ENCODE results near the gene KRT80. TPM values are rescaled to one million over a fixed set of nuclear protein-coding genes. Genes with fewer than 3 reads are reported as not detected.

KRT80 gene
- total RNA-seq, 1 donor from 2014 or later: 2.0 TPM

DNA sequence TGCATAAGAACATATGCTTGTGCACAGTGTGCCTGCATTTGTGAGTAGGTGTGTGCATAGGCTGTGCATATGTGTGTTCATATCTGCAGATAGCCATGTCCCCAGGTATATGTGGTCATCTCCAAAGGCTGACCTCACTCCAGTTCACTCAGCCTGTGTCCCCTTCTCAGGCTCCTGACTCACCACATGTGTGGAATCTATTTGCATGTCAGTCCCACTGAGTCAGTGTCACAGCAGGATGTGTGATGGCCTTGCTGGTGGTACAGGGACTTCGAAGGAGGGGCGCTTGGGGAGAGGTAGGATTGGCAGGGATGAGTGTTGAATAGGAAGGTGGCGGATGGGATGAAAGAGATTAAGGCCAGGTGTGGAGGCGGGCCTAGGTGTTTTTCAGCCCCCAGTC lies 35.5 kb downstream of the KRT80 start:
- DNase-seq (ENCODE audit: low read depth, low spot score): no peak

DNA sequence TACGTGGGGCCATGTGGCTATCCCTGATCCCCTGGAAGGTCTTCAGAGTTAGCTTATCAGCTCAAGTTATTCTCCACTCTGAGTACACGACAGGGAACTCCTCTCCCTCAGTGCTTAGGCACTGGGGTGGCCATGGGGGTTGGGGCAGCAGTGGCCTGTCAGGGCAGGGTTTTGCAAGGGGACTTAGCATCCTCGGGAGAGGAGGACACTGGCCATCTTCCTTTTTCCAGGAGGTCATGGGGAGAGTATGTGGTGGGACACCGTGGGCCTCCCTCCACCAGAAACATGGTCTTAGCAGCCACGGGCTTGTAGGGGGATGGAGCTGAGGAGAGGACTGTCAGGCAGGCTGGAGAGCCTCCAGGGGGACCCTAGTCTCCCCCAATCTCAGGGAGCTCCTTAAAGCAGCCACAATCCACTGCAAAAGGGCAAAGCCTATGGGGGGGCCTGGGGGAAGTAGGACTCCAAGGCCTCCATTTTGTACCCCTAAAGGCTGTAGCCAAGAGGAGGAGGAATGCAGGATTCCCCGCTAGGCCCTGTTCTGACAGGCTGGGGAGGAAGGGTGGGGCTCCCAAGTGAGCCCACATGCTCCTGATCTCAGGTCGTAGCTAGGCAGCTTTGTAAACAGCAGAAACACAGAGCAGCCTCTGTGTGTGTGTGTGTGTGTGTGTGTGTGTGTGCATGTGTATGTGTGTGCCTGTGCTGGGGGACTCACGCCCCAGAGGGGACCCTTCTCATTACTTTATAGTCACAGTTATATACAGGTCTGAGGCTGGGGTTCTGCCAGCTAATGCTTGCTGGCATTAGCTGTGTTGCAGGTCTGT lies 36.6 kb downstream of the KRT80 start:
- DNase-seq (ENCODE audit: low read depth, low spot score): no peak

DNA sequence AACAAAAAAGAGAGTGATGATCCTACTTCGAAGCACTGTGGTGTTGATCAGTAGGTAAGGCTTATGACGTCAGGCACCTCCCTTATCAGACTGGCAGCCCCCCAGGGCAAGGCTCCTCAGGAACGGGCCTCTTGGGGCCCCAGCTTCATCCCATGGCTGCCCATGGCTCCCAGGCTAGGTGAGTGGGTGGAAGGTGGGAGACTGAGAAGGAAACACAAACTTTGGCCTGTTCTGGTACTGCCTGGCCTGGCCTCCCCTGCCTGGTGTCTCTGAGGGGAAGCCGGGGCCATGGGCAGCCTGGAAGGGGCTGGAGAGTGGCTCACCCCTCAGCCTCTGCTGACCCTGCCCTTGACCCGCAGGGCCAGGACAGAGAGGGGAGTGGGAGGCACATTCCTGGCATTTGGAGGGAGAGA lies 38.9 kb downstream of the KRT80 start:
- no peak for DNase-seq (ENCODE audit: low read depth, low spot score)

DNA sequence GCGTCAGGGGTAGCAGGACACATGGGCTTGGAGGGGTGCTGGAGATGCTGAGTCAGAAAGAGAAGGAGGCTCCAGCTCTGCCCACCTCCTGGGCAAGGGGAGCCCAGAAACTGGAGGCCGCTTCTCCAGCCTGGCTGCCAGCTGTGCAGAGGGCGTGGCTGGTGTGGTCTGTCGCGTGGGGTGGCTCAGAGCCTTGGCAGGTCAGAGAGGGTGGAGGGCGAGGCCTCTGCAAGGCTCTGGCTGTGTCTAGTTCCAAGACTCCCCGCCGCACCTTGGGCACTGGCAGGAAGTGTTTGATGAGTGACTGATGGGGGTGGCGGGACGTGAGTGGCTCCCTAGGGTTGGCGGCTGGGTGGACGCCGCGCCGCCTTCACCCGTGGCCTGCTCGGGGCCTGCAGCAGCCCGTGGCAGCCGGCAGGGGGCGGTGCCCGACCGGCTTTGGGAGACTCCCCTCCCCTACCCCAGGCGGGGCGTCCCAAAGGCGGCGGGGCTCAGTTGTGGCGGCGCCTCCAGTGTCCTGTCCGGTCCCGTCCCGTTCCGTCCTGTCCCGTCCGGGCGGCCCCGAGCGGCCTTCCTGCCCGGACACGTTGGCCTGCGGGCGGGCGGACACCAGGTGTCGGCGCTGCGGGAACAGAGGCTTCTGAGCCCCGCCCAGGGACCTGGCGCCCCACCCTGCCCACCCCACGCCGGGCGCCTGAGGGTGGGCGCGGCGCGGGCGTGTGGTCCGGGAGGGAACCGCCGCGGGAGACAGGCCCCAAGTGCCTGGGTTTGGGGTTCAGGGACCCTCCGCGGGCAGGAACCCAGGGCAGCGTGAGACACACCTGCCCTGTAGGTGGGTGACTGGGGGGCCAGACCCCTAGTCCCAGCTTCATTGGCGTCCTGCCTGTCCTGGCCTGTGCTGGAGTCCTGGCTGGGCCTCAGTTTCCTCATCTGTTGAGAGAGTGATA lies 39.7 kb downstream of the KRT80 start:
- no peak for DNase-seq (ENCODE audit: low read depth, low spot score)

DNA sequence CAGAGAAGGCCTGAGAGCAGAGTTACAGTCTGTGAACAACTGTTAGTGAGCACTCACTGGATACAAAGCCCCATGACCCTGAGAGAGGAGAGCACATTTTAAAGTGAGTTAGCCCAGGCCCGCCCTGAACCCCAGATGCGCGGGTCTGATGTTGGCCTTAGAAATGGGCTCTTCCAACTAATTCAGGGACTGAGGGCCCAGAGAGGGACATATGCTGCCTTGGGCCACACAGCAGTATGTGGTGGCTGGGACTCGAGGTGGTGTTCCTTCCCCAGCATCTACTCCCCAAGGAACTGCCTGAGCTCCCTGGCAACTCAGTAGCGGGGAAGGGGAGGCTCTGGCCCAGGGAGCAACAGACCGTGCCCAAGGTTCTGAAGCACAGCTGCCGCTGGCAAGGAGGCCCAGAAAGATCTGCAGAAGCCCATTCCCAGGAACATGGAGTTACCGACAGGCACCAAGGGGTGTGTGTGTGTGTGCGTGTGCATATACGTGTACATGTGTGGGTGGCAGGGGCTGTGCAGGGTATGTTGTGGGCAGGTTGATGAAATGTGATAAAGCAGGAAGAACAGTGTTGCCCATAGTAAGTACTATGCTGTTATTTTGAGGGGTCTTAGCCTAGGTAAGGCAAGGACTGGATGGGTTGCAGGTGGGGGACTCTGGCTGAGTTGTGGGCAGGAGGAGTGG lies 40.5 kb downstream of the KRT80 start:
- DNase-seq (ENCODE audit: low read depth, low spot score): no peak

DNA sequence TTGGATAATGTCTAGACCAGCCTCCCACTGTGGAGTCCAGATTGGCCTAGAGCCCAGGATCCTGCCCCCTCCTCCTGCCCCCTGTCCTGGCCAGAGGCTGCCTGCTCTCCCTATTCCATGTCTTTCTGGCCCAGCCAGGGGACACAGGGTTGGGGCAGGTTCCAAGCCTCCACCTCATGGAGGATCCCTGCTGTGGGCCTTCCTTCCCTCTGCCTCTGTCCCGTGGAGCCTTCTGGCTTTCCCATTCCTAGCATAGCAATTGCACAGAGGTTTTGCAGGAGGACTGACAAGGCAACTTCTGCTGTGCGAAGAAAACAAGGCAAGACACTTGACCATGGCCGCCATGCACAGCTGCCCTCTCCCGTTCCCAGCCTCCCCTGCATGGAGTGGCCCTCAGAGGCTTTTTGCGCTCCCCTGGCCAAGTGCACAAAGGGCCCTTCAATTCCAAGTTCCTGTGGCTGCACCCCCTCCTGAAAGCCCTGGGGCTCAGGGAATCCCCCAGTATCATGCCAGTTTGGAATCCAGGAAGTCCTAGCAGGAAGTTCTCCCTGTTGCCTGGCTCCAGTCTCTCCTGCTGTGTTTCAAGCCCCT lies 42.1 kb downstream of the KRT80 start:
- no peak for DNase-seq (ENCODE audit: low read depth, low spot score)

DNA sequence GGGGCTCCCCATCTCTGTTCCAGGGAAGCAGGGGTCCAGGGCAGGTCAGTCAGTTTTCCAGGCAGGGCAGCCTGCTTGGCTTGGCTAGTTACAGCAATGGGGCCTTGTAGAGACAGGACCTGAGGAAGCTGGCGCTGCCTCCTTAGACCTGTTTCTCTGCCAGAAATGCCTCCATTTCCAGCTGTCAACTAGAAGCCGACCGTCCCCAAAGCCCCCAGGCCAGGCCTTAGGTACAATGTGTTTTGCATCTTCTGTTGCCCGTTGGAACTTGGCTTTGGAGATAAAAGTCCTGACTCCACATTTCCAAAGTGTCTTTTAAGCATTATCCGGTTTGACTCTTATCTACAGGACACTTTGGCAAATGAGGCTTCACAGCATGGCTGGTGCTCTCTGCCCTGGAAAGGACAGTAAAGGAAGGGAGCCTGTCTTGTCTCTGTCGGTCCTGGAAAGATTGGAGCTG lies 42.6 kb downstream of the KRT80 start:
- no peak for DNase-seq (ENCODE audit: low read depth, low spot score)

DNA sequence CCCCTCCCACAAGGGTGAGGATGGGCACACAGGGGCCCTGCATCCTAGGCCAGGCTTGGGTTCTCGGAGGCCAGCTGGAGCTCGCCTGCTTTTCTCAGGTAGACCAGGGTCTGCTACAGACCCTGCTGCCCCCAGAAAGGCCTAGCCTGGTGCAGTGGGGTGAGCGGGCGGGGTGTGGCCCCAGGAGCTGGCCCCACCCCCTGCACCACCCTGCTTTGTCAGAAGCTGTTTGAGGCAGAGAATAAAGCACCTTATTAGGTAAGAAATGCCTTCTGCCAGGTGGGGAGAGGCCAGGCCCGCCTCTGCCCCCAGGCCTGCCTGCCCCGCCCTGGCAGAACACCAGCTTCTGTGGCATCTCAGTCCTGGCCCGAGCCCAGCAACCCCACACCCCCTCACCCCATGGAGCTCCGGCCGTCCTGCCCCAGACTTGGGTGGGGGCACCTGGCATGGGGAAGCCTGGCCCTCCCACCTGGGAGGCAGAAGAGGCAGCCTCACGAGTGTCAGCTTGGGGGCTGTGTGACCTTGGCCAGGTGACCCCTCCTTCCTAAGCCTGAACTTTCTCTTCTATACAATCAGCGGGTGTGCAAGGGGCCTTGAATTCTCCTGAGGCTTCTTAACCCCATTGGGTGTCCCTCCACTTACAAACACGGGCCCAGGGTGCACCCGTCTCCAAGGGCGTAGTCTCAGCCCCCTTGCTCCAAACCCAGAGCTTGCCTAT lies 43.2 kb downstream of the KRT80 start:
- no peak for DNase-seq (ENCODE audit: low read depth, low spot score)

DNA sequence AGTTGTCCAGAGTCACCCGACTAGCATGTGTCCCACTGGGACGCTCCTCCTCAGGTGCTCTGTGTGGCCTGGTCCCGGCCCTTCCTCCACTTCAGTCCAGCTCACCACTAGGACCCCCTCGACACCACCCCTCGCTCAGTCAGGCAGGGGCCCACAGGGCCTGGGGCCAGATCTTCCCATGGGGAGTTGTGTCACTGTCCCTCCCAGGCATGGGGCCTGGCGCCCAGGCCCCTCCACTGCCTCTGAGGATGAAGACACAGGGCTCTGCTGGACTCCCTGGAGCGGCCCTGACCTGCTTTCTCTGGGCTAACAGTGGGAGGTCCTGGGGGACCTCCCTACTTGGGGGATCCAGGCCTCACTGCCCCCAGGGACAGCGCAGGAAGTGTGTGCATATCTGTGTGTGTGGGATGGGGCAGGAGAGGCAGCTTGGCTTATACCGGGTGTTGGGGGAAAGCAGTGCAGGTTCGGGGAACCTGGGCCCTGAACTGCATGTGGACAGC lies 43.8 kb downstream of the KRT80 start:
- DNase-seq (ENCODE audit: low read depth, low spot score): no peak

DNA sequence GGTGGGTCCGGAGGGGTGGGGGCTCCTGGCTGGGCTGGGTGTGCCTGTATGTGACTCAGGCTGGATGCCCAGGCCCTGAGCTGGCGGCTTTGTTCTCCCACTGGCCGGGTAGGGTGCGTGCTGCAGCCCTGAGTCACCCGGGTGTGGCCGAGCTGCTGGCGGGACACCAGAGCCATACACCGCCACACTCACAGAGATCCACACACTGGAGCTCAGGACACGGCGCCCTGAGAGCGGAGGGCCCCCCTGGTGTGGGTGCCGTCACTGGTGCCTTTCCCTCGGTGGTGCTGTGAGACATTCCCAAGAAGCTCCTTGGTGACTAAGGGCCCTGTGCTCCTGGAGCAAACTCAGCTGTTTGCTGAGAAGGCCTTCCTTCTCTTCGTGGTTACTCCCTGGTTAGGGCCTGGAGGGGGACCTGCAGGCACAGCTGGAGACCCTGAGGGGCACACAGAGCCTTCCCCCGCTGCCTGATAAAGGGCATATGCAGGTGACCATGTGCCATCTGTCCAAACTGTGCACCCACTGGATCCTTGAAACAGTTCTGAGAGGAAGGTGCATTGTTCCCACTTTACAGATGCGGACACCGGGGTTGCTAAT lies 44.3 kb downstream of the KRT80 start:
- peak; percentile 81 for DNase-seq (ENCODE audit: low read depth, low spot score)

DNA sequence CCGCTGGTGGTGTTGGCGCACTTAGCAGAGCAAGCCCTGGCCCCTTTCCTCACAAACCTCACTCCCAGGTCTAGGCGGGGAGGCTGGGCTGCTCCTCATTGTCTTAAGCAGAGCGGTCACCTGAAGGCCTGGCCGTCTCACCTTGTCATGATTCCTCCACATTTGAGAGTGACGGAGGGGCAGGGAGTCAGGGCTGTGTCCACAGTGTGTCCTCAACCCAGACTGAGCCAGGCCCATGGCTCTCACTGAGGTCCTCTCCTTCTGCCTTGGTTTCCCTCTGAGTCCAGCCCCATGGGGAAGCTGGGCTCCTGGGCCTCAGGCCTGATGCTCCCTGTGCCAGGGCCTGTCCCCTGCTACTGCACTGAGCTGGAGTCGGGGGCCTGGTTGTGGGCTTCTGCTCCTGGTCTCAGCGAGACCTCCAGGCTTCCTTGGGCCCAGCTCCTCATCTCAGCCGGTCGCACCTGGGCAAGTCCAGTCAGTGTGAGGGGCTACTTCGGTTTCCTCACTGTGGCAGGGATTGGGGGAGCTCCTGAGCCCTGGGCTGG lies 44.9 kb downstream of the KRT80 start:
- no peak for DNase-seq (ENCODE audit: low read depth, low spot score)

DNA sequence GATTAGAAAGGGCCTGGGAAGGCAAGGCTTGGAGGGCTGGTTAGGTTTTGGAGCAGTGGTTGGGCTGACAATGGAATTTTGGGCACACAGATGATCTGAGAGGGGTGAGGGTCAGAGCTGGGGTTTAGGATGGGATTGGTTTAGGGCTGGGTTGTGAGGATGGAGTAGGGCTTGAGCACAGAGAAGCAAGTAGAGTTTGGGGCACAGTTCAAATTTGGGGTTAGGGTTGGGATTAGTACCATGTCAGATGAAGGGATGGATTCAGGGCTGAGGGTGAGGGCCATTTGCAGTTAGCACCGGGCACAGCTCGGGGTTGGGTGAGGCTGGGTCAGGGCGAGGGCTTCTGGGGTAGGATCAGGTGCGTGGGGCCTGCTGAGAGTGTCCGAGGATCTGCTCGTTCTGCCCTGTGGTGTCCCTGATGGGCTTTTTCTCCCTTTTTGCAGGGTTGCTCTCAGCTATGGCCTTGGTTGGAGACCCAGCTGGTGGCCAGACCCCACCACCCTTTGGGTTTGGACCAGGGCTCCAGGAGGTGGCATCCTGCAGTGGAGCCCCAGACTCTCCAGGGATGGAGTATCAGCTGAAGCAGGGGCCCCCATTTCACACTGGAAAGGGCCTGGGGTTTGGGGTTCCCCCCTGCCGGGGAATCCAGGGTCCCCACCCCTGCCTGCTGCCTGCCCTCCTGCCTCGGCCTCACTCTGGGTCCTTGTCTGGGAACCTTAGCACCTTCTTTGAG lies 45.6 kb downstream of the KRT80 start:
- no peak for DNase-seq (ENCODE audit: low read depth, low spot score)

DNA sequence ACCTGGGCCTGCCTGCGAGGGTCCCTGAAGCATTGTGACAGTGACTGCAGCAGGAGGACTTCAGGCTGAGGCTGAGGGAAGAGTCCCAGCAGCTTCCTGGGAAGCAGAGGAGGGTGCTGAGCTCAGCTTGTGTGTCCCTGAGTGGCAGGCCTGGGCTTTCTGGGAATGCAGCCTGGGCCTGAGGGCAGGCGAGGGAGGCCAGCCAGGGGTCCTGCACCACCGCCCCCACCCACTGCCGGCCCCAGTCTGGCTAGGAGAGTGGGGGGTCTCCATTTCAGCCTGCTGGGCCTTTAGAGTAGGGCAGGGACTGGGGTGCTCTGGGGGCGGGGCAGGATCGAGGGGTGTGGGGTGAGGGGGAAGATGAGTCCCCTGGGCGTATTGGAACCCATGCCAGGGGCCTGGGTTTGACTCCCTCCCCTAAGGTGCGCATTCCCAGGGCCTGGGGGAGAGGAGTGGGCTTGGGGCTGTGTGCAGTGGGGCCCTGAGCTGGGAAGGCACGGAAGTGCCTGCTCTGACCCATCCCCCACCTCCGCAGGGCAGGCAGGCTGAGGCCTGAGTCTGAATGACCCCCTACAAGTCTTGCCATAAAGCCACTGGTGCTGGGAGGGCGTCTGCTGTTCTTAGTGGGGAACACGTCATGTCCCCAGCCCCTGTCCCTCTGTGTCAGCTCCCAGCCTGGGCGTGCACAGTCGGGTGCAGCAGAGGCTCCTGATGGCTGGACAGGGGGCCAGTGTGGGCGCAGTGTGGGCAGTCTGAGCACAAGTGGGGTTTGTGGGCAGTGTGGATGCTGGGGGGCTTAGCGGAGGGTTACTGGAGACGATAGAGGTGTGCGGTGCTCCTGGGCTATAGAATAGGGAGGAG lies 46.4 kb downstream of the KRT80 start:
- no peak for DNase-seq (ENCODE audit: low read depth, low spot score)

DNA sequence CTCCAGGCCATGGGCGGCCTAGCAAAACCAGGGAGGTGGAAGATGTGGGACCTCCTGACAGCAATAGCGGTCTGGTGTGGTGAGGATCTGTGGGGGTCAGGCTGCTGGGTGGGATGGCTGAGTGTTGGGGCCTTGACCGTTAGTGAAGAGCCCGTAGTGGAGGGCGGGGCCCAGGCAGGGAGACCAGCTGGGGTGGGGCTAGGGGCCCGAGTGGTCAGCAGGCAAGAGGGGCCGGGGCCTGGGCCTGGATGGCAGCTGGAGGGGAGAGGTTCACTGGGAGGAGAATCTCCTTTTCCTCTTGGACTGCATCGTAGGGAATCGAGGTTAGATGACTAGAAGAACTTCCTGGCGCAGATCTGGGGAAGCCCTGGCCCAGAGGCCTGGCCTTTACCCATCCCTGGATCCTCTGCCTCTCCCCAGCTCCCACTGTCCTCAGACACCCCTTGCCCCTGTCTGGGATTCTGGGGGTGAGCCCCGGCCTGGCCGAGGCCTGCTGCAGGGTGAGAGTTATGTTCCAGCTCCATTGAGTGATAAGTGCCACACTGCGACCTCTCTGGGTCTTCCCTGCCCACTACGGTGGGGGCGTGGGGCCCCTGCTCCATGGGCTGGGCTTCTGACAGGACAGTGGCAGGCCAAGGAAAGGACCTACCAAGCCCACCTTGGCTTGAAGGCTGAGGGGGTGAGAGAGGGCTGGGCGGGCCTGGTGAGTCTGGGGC lies 47.1 kb downstream of the KRT80 start:
- no peak for DNase-seq (ENCODE audit: low read depth, low spot score)

DNA sequence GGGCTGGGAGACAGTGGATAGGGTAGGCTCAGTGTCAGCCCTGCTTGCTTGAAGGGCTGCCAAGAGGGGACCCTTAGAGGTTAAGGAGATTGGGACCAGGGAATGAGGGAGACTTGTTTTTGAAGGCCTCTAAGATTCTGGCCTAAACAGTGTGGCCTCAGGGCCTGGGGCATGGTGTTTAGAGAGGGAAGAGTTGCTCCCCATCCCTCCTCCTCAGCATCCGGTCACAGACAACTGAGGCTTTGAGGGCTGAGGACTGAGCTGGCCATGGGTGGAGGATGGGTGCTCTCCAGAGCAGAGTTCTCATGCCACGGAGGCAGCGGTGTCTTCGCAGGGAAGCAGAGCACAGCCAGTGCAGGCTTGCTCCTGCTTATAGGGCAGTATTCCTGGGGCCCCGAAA lies 49.4 kb downstream of the KRT80 start:
- DNase-seq (ENCODE audit: low read depth, low spot score): no peak

DNA sequence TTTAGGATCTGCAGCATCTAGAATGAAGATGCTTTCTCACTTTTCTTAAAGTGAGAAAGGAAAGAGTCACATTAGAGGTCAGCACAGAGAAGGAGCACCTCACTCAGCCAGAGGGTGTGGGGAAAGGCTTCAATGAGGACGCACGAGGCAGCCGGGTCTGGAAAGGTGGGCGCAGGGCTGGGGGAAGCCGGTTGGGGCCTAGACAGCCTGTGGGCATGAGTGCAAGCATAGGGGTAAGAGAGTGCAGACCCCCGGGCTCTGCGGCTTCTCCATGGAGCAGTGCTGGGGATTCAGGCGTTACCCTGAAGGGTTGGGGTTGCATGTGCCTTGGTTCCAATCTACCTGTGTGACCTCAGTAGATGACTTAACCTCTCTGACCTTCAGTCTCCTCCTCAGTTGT lies 49.9 kb downstream of the KRT80 start:
- no peak for DNase-seq (ENCODE audit: low read depth, low spot score)

DNA sequence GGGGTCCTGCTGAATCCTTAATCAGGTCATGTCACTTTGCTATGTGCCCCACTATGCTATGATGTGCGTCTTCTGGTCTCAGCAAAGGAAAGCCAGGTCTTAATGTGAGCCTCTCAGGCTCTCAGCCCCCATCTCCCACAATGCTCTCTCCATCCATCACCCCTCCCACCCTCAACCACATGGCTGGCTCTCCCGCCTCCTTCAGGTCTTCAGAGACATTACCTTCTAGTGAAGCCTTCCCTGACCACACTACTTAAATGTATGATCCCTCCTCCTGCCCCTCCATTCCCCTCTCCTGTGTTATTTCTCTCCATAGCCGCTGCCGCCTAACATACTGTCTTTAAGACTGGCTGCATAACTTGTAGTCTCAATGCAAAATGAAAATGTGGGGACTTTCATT lies 50.5 kb downstream of the KRT80 start:
- no peak for DNase-seq (ENCODE audit: low read depth, low spot score)
